ENCODE measurements around the gene PXYLP1.

PXYLP1 gene

GRCh38 chr3:141228395-141228794 is 3.2 kb upstream of the PXYLP1 start:
- TF ChIP-seq, protein P1, sequence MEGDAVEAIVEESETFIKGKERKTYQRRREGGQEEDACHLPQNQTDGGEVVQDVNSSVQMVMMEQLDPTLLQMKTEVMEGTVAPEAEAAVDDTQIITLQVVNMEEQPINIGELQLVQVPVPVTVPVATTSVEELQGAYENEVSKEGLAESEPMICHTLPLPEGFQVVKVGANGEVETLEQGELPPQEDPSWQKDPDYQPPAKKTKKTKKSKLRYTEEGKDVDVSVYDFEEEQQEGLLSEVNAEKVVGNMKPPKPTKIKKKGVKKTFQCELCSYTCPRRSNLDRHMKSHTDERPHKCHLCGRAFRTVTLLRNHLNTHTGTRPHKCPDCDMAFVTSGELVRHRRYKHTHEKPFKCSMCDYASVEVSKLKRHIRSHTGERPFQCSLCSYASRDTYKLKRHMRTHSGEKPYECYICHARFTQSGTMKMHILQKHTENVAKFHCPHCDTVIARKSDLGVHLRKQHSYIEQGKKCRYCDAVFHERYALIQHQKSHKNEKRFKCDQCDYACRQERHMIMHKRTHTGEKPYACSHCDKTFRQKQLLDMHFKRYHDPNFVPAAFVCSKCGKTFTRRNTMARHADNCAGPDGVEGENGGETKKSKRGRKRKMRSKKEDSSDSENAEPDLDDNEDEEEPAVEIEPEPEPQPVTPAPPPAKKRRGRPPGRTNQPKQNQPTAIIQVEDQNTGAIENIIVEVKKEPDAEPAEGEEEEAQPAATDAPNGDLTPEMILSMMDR (IDR thresholded peaks at IDR 0.05; ENCODE audit: control insufficient read depth, extremely low read depth, insufficient read depth): peak; percentile 57
- peak; percentile 97 for DNase-seq (ENCODE audit: low read depth)
- no peak overlapping the region for H3K4me3 ChIP-seq (ENCODE audit: low read depth, low read length)

DNA sequence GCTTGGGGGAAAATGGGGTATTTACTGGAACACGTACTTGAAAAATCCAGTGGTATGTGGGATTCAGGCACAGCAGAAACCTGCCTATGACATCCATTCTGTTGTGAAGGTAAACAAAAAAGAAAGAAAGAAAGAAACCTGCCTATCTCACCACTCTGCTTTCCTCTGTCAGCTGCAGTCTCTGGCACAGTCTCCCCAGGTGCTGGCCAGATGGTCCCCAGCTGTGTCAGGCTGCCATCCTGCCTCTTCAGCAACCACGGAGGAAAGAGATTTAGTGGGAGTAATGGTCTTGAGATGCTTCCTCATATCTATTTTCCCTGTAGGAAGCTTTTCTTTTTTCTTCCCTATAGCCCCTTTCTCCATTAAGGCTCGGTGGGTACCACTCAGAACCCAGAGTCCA is 2.5 kb upstream of the PXYLP1 start:
- TF ChIP-seq, protein P1 (IDR thresholded peaks at IDR 0.05; ENCODE audit: control insufficient read depth, extremely low read depth, insufficient read depth): no peak
- no peak overlapping the region for H3K4me3 ChIP-seq (ENCODE audit: low read depth, low read length)
- no peak for DNase-seq (ENCODE audit: low read depth)

GRCh38 chr3:141230293-141230692 is 1.3 kb upstream of the PXYLP1 start:
- TF ChIP-seq, protein P1 (IDR thresholded peaks at IDR 0.05; ENCODE audit: control insufficient read depth, extremely low read depth, insufficient read depth): no peak
- DNase-seq (ENCODE audit: low read depth): no peak
- H3K4me3 ChIP-seq (ENCODE audit: low read depth, low read length): no peak overlapping the region

- peak overlapping the region; percentile 58 for H3K4me3 ChIP-seq (ENCODE audit: low read depth, low read length)
- DNase-seq (ENCODE audit: low read depth): no peak
- TF ChIP-seq, protein P1 (IDR thresholded peaks at IDR 0.05; ENCODE audit: control insufficient read depth, extremely low read depth, insufficient read depth): no peak
Measured at GRCh38 chr3:141231952-141232823, 563 bp downstream of the PXYLP1 start.

GRCh38 chr3:141233457-141234161 is 2.0 kb downstream of the PXYLP1 start:
- H3K4me3 ChIP-seq (ENCODE audit: low read depth, low read length): no peak overlapping the region
- TF ChIP-seq, protein P1 (IDR thresholded peaks at IDR 0.05; ENCODE audit: control insufficient read depth, extremely low read depth, insufficient read depth): no peak
- DNase-seq (ENCODE audit: low read depth): no peak

- H3K4me3 ChIP-seq (ENCODE audit: low read depth, low read length): no peak overlapping the region
- no peak for DNase-seq (ENCODE audit: low read depth)
Measured at GRCh38 chr3:141234283-141234682, 2.7 kb downstream of the PXYLP1 start.

More at GRCh38 chr3:141234283-141234682, 2.7 kb downstream of the PXYLP1 start:
- TF ChIP-seq, protein P1 (IDR thresholded peaks at IDR 0.05; ENCODE audit: control insufficient read depth, extremely low read depth, insufficient read depth): no peak
